A673 (cell line): ENCODE measurements around the gene SYNJ1.
"Not testable (repeated sequence)": the region's sequence is repeated elsewhere in the genome, so short reads cannot be mapped to it uniquely, and the experiment has no call there.

Source experiments
- EZH2 ChIP-seq: fragments of 200-600 bp; sonication (generic); IDR thresholded peaks from 2 replicates; pipeline ENCODE4 v1.6.1; 2017; ENCODE audit warnings: borderline replicate concordance, low read depth, mild to moderate bottlenecking, mixed read lengths, antibody characterized with exemption, low read length; ENCODE audit not compliant: poor library complexity, severe bottlenecking
- TF ChIP-seq, protein P1 (sequence below): fragments of 300-800, 200-600 bp; sonication (generic); conservative IDR thresholded peaks from 2 replicates; pipeline ENCODE4 v1.5.1; 2017; ENCODE audit warnings: low read depth, mild to moderate bottlenecking, antibody characterized with exemption, low read length, moderate library complexity, mixed read lengths

DNA sequence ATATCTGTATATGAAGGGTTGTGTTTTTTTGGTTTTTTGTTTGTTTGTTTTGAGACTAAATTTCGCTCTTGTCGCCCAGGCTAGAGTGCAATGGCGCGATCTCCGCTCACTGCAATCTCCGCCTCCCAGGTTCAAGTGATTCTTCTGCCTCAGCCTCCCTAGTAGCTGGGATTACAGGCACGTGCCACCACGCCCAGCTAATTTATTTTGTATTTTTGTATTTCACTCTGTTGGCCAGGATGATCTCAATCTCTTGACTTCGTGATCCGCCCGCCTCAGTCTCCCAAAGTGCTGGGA, 45.2 kb upstream of the SYNJ1 start:
- TF ChIP-seq, protein P1, sequence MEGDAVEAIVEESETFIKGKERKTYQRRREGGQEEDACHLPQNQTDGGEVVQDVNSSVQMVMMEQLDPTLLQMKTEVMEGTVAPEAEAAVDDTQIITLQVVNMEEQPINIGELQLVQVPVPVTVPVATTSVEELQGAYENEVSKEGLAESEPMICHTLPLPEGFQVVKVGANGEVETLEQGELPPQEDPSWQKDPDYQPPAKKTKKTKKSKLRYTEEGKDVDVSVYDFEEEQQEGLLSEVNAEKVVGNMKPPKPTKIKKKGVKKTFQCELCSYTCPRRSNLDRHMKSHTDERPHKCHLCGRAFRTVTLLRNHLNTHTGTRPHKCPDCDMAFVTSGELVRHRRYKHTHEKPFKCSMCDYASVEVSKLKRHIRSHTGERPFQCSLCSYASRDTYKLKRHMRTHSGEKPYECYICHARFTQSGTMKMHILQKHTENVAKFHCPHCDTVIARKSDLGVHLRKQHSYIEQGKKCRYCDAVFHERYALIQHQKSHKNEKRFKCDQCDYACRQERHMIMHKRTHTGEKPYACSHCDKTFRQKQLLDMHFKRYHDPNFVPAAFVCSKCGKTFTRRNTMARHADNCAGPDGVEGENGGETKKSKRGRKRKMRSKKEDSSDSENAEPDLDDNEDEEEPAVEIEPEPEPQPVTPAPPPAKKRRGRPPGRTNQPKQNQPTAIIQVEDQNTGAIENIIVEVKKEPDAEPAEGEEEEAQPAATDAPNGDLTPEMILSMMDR: not testable (repeated sequence)
- not testable (repeated sequence) for TF ChIP-seq EZH2
